ENCODE measurements around the gene CDC42EP1. TPM values are rescaled to one million over a fixed set of nuclear protein-coding genes. Genes with fewer than 3 reads are reported as not detected.

CDC42EP1 gene
- total and polyA plus RNA-seq, 5 experiments from 2014 or later, result not detected

DNA sequence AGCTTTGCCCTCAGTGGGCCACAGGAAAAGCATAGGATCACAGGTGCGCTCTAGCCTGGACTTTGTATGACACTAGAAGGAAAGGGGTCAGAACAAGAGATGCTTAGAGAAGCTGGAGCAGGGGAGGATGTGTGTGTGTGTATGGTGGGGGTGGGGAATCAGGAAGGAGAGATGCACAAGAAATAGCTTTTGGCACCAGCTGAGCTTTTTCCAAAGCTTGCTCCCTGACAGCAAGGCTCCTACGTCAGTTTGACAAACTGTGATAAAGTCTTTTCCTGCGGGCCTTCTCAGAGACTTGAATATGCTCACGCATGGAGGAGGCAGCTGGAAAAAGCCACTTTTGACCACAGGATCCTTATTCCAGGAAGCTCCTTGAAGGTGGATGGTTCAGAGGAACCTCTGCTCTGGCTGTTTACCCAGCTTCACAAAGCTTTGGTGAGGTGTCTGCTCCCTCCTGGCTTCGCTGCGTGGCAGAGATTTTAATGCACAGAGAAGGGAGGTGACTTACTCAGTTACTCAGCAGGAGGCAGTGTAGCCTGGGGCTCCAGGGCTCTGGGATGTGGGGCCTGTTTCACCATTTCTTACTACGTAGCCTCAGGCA is 3.9 kb downstream of the CDC42EP1 start:
- Mint-ChIP-seq H3K4me1 (peaks cover 16 to 49% (median 39%) of the 10 kb centered on the region in 4 donors), H3K9me3 (peaks cover 0 to 2% (median 0%) of the 10 kb centered on the region in 9 donors), H3K4me3 (no peak overlapping the region), H3K36me3 (no peaks in the 10 kb centered on the region), H3K27me3 (peaks cover 10 to 39% (median 22%) of the 10 kb centered on the region in 5 donors), H3K27ac (no peak overlapping the region)
- ATAC-seq, result no peak
- POLR2A ChIA-PET, result interaction anchor here (0.9 to 1.0 kb wide), 3 partner anchors 17 to 43 kb away, joined by 3 to 4 read pairs (median 3); no protein-coding TSS in a partner anchor
- DNase-seq, result no peak

DNA sequence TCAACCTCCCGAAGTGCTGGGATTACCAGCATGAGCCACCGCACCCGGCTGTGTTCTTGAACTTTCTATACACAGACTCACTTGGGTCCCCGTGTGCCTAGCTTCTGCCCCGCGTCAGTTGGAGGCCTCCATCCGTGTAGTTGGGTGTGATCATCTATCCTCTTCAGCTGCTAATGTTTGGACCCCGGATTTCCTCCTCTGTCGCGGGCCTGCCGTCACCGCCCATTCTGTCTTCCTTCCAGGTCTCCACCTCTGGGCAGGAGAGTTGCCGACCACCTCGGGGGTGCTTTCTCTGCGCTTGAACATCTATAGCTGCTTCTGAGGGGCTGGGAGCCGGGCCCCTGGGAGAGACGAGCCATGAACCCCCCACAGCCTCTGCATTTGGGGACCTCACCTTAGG is 5.5 kb downstream of the CDC42EP1 start:
- DNase-seq, result no peak
- Mint-ChIP-seq H3K36me3 (no peaks in the 10 kb centered on the region), H3K27me3 (peaks cover 10 to 31% (median 22%) of the 10 kb centered on the region in 5 donors), H3K9me3 (peaks cover 0 to 2% (median 0%) of the 10 kb centered on the region in 9 donors), H3K4me3 (peak overlapping the region in 8 of 10 donors; percentile 39 to 82 (median 65)), H3K27ac (peak overlapping the region in 2 of 10 donors; percentile 25 to 75), H3K4me1 (peaks cover 16 to 45% (median 38%) of the 10 kb centered on the region in 4 donors)
- POLR2A ChIA-PET, result interaction anchor here (0.5 to 3.2 kb wide), 10 partner anchors 9 to 300 kb away, joined by 3 to 48 read pairs (median 4); partner anchors contain the start of gene GGA1
- ATAC-seq, result no peak

DNA sequence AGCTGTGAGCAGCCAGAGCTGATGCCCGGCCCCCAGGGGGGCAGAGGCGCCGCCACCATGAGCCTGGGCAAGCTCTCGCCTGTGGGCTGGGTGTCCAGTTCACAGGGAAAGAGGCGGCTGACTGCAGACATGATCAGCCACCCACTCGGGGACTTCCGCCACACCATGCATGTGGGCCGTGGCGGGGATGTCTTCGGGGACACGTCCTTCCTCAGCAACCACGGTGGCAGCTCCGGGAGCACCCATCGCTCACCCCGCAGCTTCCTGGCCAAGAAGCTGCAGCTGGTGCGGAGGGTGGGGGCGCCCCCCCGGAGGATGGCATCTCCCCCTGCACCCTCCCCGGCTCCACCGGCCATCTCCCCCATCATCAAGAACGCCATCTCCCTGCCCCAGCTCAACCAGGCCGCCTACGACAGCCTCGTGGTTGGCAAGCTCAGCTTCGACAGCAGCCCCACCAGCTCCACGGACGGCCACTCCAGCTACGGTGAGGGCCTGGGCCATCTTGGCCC is 6.1 kb downstream of the CDC42EP1 start:
- peaks cover 0 to 2% (median 0%) of the 10 kb centered on the region in 9 donors for H3K9me3 Mint-ChIP-seq
- H3K4me1 Mint-ChIP-seq, result peaks cover 14 to 42% (median 34%) of the 10 kb centered on the region in 4 donors
- H3K36me3 Mint-ChIP-seq, result no peaks in the 10 kb centered on the region
- peak overlapping the region in 9 of 10 donors; percentile 44 to 84 (median 75) for H3K4me3 Mint-ChIP-seq
- POLR2A ChIA-PET, result interaction anchor here (0.5 to 3.2 kb wide), 12 partner anchors 8 to 301 kb away, joined by 3 to 48 read pairs (median 4); partner anchors contain the start of genes GGA1 and LGALS2
- peak overlapping the region in 5 of 10 donors; percentile 4 to 62 (median 25) for H3K27ac Mint-ChIP-seq
- DNase-seq, result peak in 9 of 10 donors; percentile 14 to 55 (median 46)
- peaks cover 10 to 27% (median 19%) of the 10 kb centered on the region in 5 donors for H3K27me3 Mint-ChIP-seq
- ATAC-seq, result peak; percentile 48 to 62

DNA sequence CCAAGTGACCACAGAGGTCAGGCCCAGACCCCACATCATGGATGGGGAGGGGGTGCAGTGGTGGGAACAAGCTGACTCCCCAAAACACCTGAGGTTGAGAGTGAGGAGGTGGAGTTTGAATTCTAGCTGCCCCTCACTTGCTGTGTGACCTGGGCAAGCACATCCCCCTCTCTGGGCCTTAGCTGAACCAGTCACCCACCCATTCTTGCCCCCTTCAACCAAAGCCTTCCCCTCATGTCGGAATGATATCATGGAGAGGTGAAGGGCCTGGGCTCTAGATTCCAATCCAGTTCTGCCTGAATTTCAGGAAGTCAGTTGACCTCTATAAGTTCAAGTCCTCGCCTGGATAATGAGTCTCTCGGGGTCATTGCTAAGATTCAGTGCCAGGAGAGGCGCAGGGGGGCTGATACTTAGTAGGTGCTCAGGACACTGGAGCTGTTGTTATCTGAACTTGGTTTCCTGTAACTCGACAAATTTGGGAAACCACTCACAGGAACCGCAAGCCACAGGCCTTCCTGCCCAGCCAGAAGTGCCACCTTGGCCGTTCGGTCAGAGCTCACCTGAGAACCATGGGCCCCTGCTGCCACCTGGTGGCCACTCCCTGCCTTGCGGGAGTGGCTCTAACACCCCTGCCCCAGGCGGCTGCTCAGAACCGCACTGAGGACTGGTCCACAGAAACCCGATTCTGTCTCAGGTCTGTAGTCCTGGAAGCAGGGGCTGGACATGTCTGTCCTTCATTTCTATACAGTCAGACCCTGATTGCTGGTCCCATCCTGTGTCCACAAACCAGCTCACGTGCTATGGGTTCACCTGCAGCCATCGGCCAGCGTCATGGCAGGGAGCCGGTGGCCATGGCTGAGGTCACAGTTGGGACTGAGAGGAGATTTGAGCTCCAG is 6.9 kb downstream of the CDC42EP1 start:
- Mint-ChIP-seq H3K27me3 (peaks cover 6 to 19% (median 15%) of the 10 kb centered on the region in 5 donors), H3K4me3 (peak overlapping the region; percentile 52 to 84 (median 76)), H3K4me1 (peaks cover 10 to 36% (median 27%) of the 10 kb centered on the region in 4 donors), H3K36me3 (no peaks in the 10 kb centered on the region), H3K27ac (peak overlapping the region in 8 of 10 donors; percentile 19 to 80 (median 56)), H3K9me3 (no peaks in the 10 kb centered on the region)
- DNase-seq (peak; percentile 73 to 93 (median 86)), ATAC-seq (peak; percentile 87 to 91)
- POLR2A ChIA-PET, result interaction anchor here (0.8 to 3.2 kb wide), 14 partner anchors 9 to 323 kb away, joined by 3 to 48 read pairs (median 4); partner anchors contain the start of genes GGA1, LGALS2 and RAC2

DNA sequence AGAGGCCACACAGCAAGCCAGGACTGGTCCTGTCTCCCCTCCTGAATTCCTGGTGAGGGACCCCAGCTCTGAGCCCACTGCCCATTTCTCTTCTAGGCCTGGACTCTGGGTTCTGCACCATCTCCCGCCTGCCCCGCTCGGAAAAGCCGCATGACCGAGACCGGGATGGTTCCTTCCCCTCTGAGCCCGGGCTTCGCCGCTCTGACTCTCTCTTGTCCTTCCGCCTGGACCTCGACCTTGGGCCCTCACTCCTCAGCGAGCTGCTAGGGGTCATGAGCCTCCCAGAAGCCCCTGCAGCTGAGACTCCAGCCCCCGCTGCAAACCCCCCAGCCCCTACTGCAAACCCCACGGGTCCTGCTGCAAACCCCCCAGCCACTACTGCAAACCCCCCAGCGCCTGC is 7.7 kb downstream of the CDC42EP1 start:
- POLR2A ChIA-PET, result interaction anchor here (0.9 to 3.2 kb wide), 6 partner anchors 11 to 324 kb away, joined by 3 to 48 read pairs (median 6); partner anchors contain the start of genes GGA1 and RAC2
- no peak overlapping the region for H3K4me3 Mint-ChIP-seq
- ATAC-seq (no peak), DNase-seq (no peak)
- H3K27ac Mint-ChIP-seq, result no peak overlapping the region
- no peaks in the 10 kb centered on the region for H3K36me3 Mint-ChIP-seq
- H3K4me1 Mint-ChIP-seq, result peaks cover 9 to 31% (median 24%) of the 10 kb centered on the region in 4 donors
- peaks cover under 1 to 11% (median 11%) of the 10 kb centered on the region in 5 donors for H3K27me3 Mint-ChIP-seq
- H3K9me3 Mint-ChIP-seq, result no peaks in the 10 kb centered on the region

DNA sequence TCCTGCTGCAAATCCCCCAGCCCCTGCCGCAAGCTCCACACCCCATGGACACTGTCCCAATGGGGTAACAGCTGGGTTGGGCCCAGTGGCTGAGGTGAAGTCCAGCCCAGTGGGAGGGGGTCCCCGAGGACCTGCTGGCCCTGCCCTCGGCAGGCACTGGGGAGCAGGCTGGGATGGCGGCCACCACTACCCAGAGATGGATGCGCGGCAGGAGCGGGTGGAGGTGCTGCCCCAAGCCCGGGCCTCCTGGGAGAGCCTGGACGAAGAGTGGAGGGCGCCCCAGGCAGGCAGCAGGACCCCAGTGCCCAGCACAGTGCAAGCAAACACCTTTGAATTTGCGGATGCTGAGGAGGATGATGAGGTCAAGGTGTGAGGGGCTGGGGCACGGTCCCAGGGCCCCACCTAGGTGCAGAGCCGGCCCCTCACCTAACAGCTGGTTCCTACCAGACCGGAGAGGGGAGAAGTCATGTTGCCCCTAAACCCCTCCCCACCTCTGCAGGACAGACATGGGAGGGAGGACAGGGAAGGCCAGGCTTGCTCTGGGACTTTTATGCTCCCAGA is 8.2 kb downstream of the CDC42EP1 start:
- H3K4me1 Mint-ChIP-seq, result peaks cover 9 to 26% (median 23%) of the 10 kb centered on the region in 4 donors
- no peaks in the 10 kb centered on the region for H3K9me3 Mint-ChIP-seq
- DNase-seq, result no peak
- ATAC-seq, result no peak
- no peaks in the 10 kb centered on the region for H3K36me3 Mint-ChIP-seq
- no peak overlapping the region for H3K27ac Mint-ChIP-seq
- peaks cover 0 to 7% (median 6%) of the 10 kb centered on the region in 5 donors for H3K27me3 Mint-ChIP-seq
- H3K4me3 Mint-ChIP-seq, result no peak overlapping the region
- POLR2A ChIA-PET, result interaction anchor here (0.8 to 3.0 kb wide), 4 partner anchors 24 to 324 kb away, joined by 3 to 48 read pairs (median 3); partner anchors contain the start of gene RAC2

DNA sequence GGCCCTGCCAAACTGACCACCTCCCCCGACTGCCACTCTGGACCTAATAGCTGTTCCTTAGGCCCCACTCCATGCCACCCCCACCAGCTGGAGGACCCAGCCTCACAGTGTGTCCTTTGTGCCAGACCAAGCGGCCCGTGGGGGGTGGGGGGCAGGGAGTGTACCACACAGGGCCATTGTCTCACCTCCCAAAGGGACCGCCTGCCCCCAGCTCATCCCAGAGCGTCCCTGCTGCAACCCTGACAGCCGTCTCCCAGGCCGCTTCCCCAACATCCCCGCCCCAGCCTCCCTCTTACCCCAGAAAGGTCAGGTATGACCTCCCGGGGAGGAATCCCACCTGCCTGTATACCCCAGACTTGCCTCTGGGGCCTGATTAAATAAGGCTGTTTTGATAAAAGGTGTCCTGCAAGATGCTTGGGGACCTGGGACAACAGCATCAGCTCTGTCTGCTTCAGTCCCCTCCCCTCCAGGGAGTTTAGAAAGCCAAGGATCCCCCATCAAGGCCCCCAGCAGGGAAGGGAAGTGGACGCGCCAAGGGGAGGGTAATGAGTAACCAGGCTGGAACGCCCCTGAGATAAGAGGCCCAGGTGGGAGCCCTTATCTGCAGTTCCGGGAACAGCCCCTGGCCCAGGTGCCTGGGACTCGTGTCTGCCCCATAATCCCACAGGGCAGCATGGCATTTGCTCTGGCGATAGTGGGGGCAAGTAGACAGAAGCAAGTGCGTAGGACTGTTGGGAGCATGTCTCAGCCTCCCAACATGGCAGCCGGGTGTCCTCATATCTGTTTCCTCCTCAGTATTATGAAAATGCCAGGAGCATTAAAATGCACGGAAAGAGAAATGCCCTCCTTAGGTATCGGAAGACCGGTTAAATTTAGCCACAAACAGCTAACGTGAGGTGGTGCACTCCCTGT is 9.0 kb downstream of the CDC42EP1 start:
- Mint-ChIP-seq H3K27ac (no peak overlapping the region), H3K4me1 (peaks cover 9 to 24% (median 23%) of the 10 kb centered on the region in 4 donors), H3K27me3 (peaks cover 0 to 3% (median 1%) of the 10 kb centered on the region in 5 donors), H3K4me3 (no peak overlapping the region), H3K36me3 (no peaks in the 10 kb centered on the region), H3K9me3 (no peaks in the 10 kb centered on the region)
- ATAC-seq, result no peak
- POLR2A ChIA-PET, result interaction anchor here (0.6 to 1.4 kb wide), 4 partner anchors 7 to 35 kb away, joined by 3 to 4 read pairs (median 3); no protein-coding TSS in a partner anchor
- no peak for DNase-seq

DNA sequence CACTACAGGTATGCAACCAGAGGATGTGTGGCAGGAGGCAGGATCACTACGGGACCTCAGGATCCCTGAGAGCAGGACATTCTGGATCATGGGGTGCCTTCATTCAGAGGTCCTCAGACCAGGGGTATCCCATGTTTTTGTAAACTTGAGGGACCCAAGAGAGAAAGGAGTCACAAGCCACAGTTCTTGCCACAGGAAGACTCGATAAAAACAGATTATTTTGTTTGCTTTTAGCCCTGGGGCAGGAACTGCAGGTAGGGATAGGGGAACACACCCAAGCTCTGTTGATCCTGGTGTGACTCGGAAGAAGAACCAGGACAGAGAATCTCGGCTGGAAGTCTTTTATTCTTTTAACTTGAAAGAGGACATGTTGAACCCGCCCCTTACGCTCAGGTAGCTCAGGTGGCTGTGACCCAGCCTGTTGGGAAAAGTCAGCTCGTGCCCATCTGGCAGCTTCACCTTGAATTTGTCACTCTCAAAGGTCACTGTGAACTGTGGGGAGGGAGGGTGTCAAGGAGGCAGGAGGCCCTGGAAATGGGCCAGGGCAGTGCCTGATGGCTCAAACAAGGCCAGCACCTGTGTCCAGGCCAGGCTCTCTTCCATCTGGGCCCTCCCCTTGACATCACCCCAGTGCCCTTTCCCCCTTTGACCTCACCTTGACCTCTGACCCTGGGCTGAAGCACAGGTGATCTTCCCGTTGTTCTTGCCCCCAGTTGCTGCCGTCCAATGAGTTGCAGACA is 9.8 kb downstream of the CDC42EP1 start:
- Mint-ChIP-seq H3K27ac (peak overlapping the region in 1 of 10 donors; percentile 22), H3K4me3 (no peak overlapping the region), H3K36me3 (no peaks in the 10 kb centered on the region), H3K9me3 (no peaks in the 10 kb centered on the region), H3K4me1 (peaks cover 9 to 28% (median 23%) of the 10 kb centered on the region in 4 donors), H3K27me3 (peaks cover 0 to 3% (median 1%) of the 10 kb centered on the region in 5 donors)
- POLR2A ChIA-PET, result interaction anchor here (0.6 to 1.4 kb wide), 2 partner anchors 8 to 32 kb away, joined by 3 to 4 read pairs; no protein-coding TSS in a partner anchor
- no peak for DNase-seq
- ATAC-seq, result no peak

DNA sequence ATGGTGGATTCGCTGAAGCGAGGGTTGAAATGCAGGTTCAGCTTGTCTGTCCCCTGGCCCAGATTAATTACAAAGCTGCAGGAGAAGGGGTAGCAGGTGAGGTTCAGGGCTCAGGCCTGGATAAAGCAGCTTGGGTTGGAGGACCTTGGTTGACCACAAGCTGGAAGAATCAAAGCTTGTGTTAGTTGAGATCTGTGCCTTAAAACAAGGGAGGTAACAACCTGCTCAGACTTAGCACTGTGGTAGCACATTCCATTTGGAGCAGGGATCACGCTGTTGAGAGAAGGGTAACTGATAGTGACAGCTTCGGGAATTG is 10.3 kb downstream of the CDC42EP1 start:
- Mint-ChIP-seq H3K4me1 (peaks cover 9 to 26% (median 21%) of the 10 kb centered on the region in 4 donors), H3K36me3 (no peaks in the 10 kb centered on the region), H3K27ac (no peak overlapping the region), H3K4me3 (no peak overlapping the region), H3K27me3 (peaks cover 0 to 3% (median 1%) of the 10 kb centered on the region in 5 donors), H3K9me3 (no peaks in the 10 kb centered on the region)
- DNase-seq (no peak), ATAC-seq (no peak)
- POLR2A ChIA-PET, result interaction anchor here (0.6 to 1.4 kb wide), 2 partner anchors 9 to 112 kb away, joined by 4 read pairs; no protein-coding TSS in a partner anchor

DNA sequence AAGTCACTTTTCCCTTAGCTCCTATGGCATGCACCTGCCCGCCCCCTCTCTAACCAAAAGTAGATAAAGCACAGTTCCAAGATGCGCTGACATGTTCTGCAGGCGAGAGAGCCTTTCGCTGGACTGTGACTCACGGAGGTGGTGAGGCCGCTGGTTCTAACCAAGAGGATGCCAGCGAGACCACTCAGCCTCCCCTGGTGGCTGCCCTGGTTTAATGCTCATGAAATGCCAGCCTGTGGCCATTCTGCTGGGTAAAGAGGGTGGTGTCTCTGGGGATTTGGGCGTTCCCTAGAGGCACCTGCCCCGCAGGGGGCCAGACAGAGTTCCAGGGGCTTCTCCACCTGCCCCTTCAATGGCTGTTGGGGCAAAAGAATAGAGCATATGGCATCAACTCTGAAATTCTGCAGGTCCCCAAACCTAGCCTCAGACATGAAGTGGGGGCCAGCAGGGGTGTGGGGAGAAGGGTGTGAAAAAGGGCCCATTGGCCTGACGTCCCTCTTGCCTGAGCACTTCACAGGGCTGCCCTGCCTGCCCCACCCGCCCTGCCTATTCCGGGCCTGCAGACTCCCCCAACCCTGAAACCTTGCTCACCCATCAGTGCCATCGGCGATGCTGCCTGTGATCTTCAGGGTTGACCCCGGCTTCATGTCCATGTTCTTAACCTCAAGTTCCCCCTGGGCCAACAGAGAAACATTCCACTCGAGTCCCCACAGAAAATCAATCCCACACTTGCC is 11.1 kb downstream of the CDC42EP1 start:
- H3K4me1 Mint-ChIP-seq, result peaks cover 4 to 18% (median 14%) of the 10 kb centered on the region in 4 donors
- no peak for DNase-seq
- no peaks in the 10 kb centered on the region for H3K9me3 Mint-ChIP-seq
- H3K4me3 Mint-ChIP-seq, result no peak overlapping the region
- H3K36me3 Mint-ChIP-seq, result no peaks in the 10 kb centered on the region
- H3K27me3 Mint-ChIP-seq, result peaks cover 0 to 1% (median 0%) of the 10 kb centered on the region in 5 donors
- POLR2A ChIA-PET, result interaction anchor here (0.6 kb wide), 1 partner anchor 111 kb away, joined by 4 read pairs; no protein-coding TSS in a partner anchor
- ATAC-seq, result no peak
- H3K27ac Mint-ChIP-seq, result no peak overlapping the region
